ENCODE data around the gene CSTPP1.

DNA sequence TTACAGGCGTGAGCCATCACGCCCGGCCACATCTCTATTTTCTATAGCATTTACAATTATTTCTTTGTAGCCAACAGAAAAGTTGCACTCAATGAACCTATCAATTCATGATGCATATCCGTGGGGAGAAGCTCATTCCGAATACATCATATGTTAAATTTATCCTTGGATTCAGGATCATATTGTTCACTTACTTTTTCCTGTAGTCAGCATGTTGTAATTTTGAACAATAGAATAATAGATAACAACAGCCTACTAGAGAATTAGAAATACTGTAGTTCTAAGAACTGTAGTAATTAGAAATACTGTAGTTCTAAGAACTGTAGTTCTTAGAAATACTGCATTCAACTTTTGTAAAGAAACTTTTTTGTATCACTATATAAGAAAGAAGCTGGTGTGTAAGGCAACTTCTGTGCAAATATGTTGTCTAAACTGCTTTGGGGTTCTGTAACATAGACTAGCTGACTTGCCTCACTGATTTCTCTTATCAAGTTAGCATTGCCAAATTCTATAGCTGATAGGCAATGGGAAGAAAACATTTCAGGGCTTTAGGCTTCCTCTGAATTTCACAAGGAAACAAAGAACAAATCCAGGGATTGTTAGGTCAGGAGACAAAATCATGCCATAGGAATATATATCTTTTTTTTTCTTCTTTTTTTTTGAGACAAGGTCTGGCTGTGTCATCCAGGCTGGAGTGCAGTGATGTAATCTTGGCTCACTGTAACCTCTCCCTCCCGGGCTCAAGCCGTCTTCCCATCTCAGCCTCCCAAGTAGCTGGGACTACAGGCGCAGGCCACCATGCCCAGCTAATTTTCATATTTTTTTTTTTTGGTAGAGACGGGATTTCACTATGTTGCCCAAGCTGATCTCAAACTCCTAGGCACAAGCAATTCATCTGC lies 91.9 kb downstream of the CSTPP1 start:
- no peak for TF ChIP-seq POLR2A (IDR thresholded peaks at IDR 0.05)
- TF ChIP-seq CTCF (IDR thresholded peaks at IDR 0.05), result no peak
